Cardiac muscle cell (in vitro differentiated cells and primary cell): ENCODE results near the gene DPF3. TPM values are rescaled to one million over a fixed set of nuclear protein-coding genes. Genes with fewer than 3 reads are reported as not detected.

Source experiments
- DNase-seq, 2 donors: peaks; one replicate each; pipeline versions ENCODE4 v3.0.0 to v3.0.0-alpha.2; 2010 to 2017; ENCODE audit warnings: low read depth in 1 of 2, low spot score in 1 of 2
- H3K27ac ChIP-seq: fragments of 200-600 bp; sonication (generic); 2 replicates; pipeline ENCODE4 v1.5.1; 2016
- H3K27me3 ChIP-seq: fragments of 200-600 bp; sonication (generic); 2 replicates; pipeline ENCODE4 v1.6.0; 2016; ENCODE audit warnings: control low read depth
- H3K36me3 ChIP-seq: fragments of 200-600 bp; sonication (generic); 2 replicates; pipeline ENCODE4 v1.5.1; 2016; ENCODE audit warnings: control low read depth
- H3K4me1 ChIP-seq: fragments of 200-600 bp; sonication (generic); 2 replicates; pipeline ENCODE4 v1.8.1; 2017; ENCODE audit warnings: low read depth, mild to moderate bottlenecking, mixed run types
- H3K4me3 ChIP-seq: fragments of 200-600 bp; sonication (generic); 2 replicates; pipeline ENCODE4 v1.5.1; 2016; ENCODE audit warnings: mild to moderate bottlenecking
- H3K9me3 ChIP-seq: fragments of 200-600 bp; sonication (generic); 2 replicates; pipeline ENCODE4 v1.5.1; 2017; ENCODE audit warnings: low read depth, mild to moderate bottlenecking, control low read depth
- CTCF ChIP-seq: IDR thresholded peaks from 2 replicates; pipeline ENCODE4 v1.5.1; 2012; ENCODE audit warnings: low read depth, mild to moderate bottlenecking, low read length
- polyA plus RNA-seq: library from polyadenylated mRNA; unstranded; fragments of >200 nt; fragmentation: Nextera tagmentation; extraction: Ambion mirVana; gene quantifications from 2 replicates; pipeline ENCODE4 v1.2.1, GENCODE V29; 2016
- total RNA-seq: library from RNA; depleted of rRNA; stranded (reverse); fragments of >200 nt; gene quantifications from 2 replicates; pipeline ENCODE4 v1.2.3, GENCODE V29; 2016

Gene DPF3
- total and polyA plus RNA-seq, 2 experiments from 2014 or later: 25.9 to 84.8 TPM

DNA sequence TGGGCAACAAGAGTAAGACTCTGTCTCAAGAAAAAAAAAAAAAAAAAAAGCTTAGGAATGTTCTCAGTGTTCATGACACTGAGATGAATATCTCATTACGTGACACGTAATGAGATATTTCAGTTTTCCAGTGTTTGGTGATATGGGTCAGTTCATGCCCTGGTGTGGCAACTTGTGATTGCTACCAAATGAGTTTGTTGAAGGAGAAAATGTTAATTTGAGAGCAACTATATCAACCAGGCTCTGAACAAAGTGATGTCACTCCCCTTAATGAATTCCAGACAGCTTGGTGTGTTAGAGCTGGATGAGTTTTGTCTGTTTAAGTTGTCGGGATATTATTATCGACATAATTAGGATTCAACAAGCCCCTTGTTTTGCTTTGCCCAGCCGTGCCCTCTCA lies 211.7 kb downstream of the DPF3 start:
- DNase-seq: peak in 1 of 2 donors; percentile 2
- Histone ChIP-seq H3K27me3 (no peaks in the 10 kb centered on the region), H3K27ac (no peak overlapping the region), H3K36me3 (peaks cover 9% of the 10 kb centered on the region), H3K4me3 (no peak overlapping the region), H3K4me1 (peaks cover 9% of the 10 kb centered on the region), H3K9me3 (no peaks in the 10 kb centered on the region)
- TF ChIP-seq CTCF: no peak

GRCh38 chr14:72680853-72681640 lies 212.9 kb downstream of the DPF3 start:
- Histone ChIP-seq H3K36me3 (peaks cover 9% of the 10 kb centered on the region), H3K4me1 (no peaks in the 10 kb centered on the region), H3K27ac (no peak overlapping the region), H3K4me3 (no peak overlapping the region), H3K27me3 (no peaks in the 10 kb centered on the region), H3K9me3 (no peaks in the 10 kb centered on the region)
- no peak for DNase-seq
- TF ChIP-seq CTCF: no peak

- no peak for TF ChIP-seq CTCF
- H3K27ac ChIP-seq: no peak overlapping the region
- no peaks in the 10 kb centered on the region for H3K27me3 ChIP-seq
- DNase-seq: peak in 1 of 2 donors; percentile 5
- no peak overlapping the region for H3K4me3 ChIP-seq
- H3K9me3 ChIP-seq: no peaks in the 10 kb centered on the region
- peaks cover 10% of the 10 kb centered on the region for H3K36me3 ChIP-seq
- no peaks in the 10 kb centered on the region for H3K4me1 ChIP-seq
These were observed 214.3 kb downstream of the DPF3 start for GRCh38 chr14:72679536-72680151.

DNA sequence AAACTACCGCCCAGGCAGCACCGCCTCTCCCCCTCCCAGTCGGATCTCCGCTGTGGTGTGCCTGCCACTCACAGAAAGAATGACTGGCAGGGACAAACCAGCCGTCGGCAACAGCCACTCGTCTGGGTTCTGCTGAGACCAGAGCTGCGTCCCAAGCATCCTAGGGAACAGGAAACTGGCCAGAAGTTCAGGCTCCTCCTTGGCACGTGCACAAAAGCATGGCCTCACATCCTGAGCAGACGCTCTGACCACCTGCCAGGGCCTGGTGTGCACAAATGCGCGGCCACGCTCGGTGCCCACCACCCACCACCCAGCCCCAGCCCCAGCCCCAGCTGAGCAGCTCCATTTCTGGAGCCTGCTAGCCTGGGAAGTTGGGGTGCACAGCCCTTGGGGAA lies 214.8 kb downstream of the DPF3 start:
- no peak overlapping the region for H3K4me3 ChIP-seq
- H3K9me3 ChIP-seq: no peaks in the 10 kb centered on the region
- no peak for TF ChIP-seq CTCF
- H3K27me3 ChIP-seq: no peaks in the 10 kb centered on the region
- DNase-seq: peak in 1 of 2 donors; percentile 46
- H3K36me3 ChIP-seq: peaks cover 11% of the 10 kb centered on the region
- no peak overlapping the region for H3K27ac ChIP-seq
- no peaks in the 10 kb centered on the region for H3K4me1 ChIP-seq

GRCh38 chr14:72678356-72678755 lies 215.5 kb downstream of the DPF3 start:
- Histone ChIP-seq H3K9me3 (no peaks in the 10 kb centered on the region), H3K4me3 (no peak overlapping the region), H3K27ac (no peak overlapping the region)

More at GRCh38 chr14:72678356-72678755, 215.5 kb downstream of the DPF3 start:
- no peaks in the 10 kb centered on the region for H3K4me1 ChIP-seq
- DNase-seq: peak in 1 of 2 donors; percentile 13
- H3K36me3 ChIP-seq: peaks cover 11% of the 10 kb centered on the region
- H3K27me3 ChIP-seq: no peaks in the 10 kb centered on the region
- no peak for TF ChIP-seq CTCF
